ENCODE measurements around the gene WASF2.

The WASF2 gene

DNA sequence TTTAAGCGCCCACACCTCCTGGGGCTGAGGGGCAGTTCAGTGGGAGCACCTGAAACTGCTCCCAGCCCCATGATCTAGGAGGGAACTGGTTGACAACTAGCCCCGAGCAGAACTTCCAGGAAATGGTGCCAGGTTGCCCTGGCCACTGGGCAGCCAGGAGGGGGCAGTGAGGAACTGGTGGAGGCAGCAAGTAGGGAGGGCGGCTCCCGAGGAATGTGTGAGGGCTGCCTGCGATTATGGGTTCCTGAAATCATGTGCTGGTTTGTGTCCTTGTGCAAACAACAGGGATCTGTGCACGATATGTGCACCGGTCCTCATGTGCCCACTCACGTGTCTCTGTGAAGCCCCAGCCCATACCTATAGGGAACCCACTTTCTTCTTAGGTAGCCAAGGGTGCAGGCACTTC lies 87.6 kb downstream of the WASF2 start:
- Histone ChIP-seq H2BK5ac (ENCODE audit: low read depth, low read length, poor library complexity) (no peak overlapping the region), H3K27me3 (ENCODE audit: insufficient read depth, low read length) (no peaks in the 10 kb centered on the region), H2AFZ (ENCODE audit: insufficient read depth, low read length, poor library complexity) (no peak overlapping the region), H3K4me1 (ENCODE audit: control insufficient read depth in 1 of 2, insufficient read depth in 2 of 2, low read length in 2 of 2) (peaks cover 11 to 23% of the 10 kb centered on the region in 2 experiments), H4K8ac (ENCODE audit: low read depth, low read length) (peak overlapping the region; percentile 19), H2BK12ac (ENCODE audit: low read length) (no peak overlapping the region), H3K9ac (ENCODE audit: low read length) (no peak overlapping the region), H4K91ac (ENCODE audit: low read depth, low read length) (peak overlapping the region; percentile 16), H3K4me2 (ENCODE audit: low read length) (no peak overlapping the region), H3K27ac (ENCODE audit: low read depth, low read length) (no peak overlapping the region), H3K9me3 (ENCODE audit: insufficient read depth, low read depth, low read length) (peaks cover 4% of the 10 kb centered on the region), H2BK120ac (ENCODE audit: insufficient read depth, low read length, poor library complexity) (no peak overlapping the region), H3K36me3 (ENCODE audit: control insufficient read depth in 1 of 2, insufficient read depth in 2 of 2, low read length in 2 of 2) (peaks cover 5 to 6% of the 10 kb centered on the region in 2 experiments), H3K18ac (ENCODE audit: low read length) (no peak overlapping the region), H3K23ac (ENCODE audit: low read length) (no peak overlapping the region), H3K79me2 (ENCODE audit: control insufficient read depth, insufficient read depth, low read length, poor library complexity) (no peaks in the 10 kb centered on the region), H2AK5ac (ENCODE audit: low read length) (no peak overlapping the region), H3K4ac (ENCODE audit: low read depth, low read length) (no peak overlapping the region), H3K14ac (ENCODE audit: low read length) (no peak overlapping the region), H4K12ac (ENCODE audit: low read depth, low read length) (no peak overlapping the region), H3K79me1 (ENCODE audit: low read length) (peaks cover 4% of the 10 kb centered on the region), H3K4me3 (ENCODE audit: low read depth, low read length) (no peak overlapping the region)
- no CpG with 5 or more reads among the region's 8 CpGs for WGBS (ENCODE audit: extremely low coverage, insufficient coverage, insufficient read length)
- peak in 1 of 2 donors; percentile 33 for DNase-seq

DNA sequence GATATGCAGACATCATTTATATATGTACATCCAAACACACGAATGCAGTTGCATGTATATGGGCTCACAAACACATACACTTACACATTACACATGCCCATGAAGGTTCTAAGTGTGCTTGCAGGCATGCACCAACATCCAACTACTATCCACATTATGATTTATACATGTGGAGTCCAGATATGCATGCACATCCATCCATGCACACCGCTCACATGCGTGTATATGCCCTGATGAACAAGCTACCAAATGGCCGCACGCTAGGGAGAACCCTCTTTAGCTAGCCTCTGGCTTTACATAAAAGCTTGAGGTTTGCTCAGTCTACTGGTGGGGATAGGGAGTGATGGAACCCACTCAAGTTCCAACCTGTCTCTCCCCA lies 89.0 kb downstream of the WASF2 start:
- no peak overlapping the region for H3K18ac ChIP-seq (ENCODE audit: low read length)
- H2BK120ac ChIP-seq (ENCODE audit: insufficient read depth, low read length, poor library complexity): no peak overlapping the region
- no peak for DNase-seq
- no peak overlapping the region for H3K23ac ChIP-seq (ENCODE audit: low read length)
- no peak overlapping the region for H3K14ac ChIP-seq (ENCODE audit: low read length)
- no peak overlapping the region for H3K27ac ChIP-seq (ENCODE audit: low read depth, low read length)
- H4K8ac ChIP-seq (ENCODE audit: low read depth, low read length): no peak overlapping the region
- H4K12ac ChIP-seq (ENCODE audit: low read depth, low read length): no peak overlapping the region
- H3K9me3 ChIP-seq (ENCODE audit: insufficient read depth, low read depth, low read length): peaks cover 4% of the 10 kb centered on the region
- H3K4me3 ChIP-seq (ENCODE audit: low read depth, low read length): no peak overlapping the region
- H3K27me3 ChIP-seq (ENCODE audit: insufficient read depth, low read length): no peaks in the 10 kb centered on the region
- H2BK5ac ChIP-seq (ENCODE audit: low read depth, low read length, poor library complexity): no peak overlapping the region
- H3K36me3 ChIP-seq (ENCODE audit: control insufficient read depth in 1 of 2, insufficient read depth in 2 of 2, low read length in 2 of 2): no peaks in the 10 kb centered on the region
- H2AFZ ChIP-seq (ENCODE audit: insufficient read depth, low read length, poor library complexity): no peak overlapping the region
- no peak overlapping the region for H2AK5ac ChIP-seq (ENCODE audit: low read length)
- H3K4me2 ChIP-seq (ENCODE audit: low read length): no peak overlapping the region
- H2BK12ac ChIP-seq (ENCODE audit: low read length): no peak overlapping the region
- no peaks in the 10 kb centered on the region for H3K79me2 ChIP-seq (ENCODE audit: control insufficient read depth, insufficient read depth, low read length, poor library complexity)
- H3K9ac ChIP-seq (ENCODE audit: low read length): no peak overlapping the region
- peaks cover 4% of the 10 kb centered on the region for H3K79me1 ChIP-seq (ENCODE audit: low read length)
- H3K4ac ChIP-seq (ENCODE audit: low read depth, low read length): no peak overlapping the region
- whole genome bisulfite sequencing (ENCODE audit: extremely low coverage, insufficient coverage, insufficient read length): no CpG with 5 or more reads among the region's 5 CpGs
- peaks cover 11 to 20% of the 10 kb centered on the region in 2 experiments for H3K4me1 ChIP-seq (ENCODE audit: control insufficient read depth in 1 of 2, insufficient read depth in 2 of 2, low read length in 2 of 2)
- no peak overlapping the region for H4K91ac ChIP-seq (ENCODE audit: low read depth, low read length)

DNA sequence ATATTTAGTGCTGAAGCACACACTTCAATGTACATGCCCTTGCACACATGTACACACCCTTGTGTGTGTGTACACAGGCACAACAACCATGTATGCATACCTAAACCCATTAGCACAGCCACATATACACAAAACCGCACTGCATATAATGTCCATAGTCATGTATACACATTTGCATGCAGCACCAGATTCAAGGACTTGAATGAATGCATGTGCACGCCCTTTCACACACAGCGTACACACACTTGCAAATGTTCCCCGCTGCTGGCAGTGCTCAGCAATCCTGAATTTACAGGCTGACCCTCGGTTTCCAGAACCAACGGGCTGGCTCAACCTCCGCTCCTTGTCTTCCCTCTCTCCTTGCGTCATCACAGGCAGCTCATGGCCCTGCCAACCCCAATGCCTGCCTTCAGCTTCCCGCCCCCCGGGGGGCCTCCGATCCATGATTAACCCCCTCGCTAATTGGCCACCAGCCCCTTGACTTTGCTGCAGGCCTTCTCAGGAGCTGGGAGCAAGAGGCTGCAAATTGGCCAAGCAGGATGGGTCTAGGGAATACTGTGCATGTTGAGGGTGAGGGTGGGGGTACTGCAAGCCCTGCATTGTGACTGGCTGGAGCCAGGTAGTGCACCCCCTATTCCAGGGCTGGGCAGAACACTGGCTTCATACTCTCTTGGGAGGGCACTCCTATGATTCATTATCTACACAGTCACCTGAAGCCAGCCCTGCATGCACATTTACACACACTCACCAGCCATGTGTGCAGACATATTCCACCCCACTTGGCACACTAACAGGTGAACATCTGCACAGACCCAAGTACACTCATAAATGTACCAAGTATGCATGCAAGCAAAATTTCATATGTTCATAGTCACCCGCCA lies 89.6 kb downstream of the WASF2 start:
- Histone ChIP-seq H3K4ac (ENCODE audit: low read depth, low read length) (no peak overlapping the region), H3K4me1 (ENCODE audit: control insufficient read depth in 1 of 2, insufficient read depth in 2 of 2, low read length in 2 of 2) (peaks cover 11 to 18% of the 10 kb centered on the region in 2 experiments), H2BK120ac (ENCODE audit: insufficient read depth, low read length, poor library complexity) (no peak overlapping the region), H2BK5ac (ENCODE audit: low read depth, low read length, poor library complexity) (no peak overlapping the region), H3K79me2 (ENCODE audit: control insufficient read depth, insufficient read depth, low read length, poor library complexity) (no peaks in the 10 kb centered on the region), H2AK5ac (ENCODE audit: low read length) (no peak overlapping the region), H3K27ac (ENCODE audit: low read depth, low read length) (no peak overlapping the region), H3K23ac (ENCODE audit: low read length) (no peak overlapping the region), H3K9ac (ENCODE audit: low read length) (no peak overlapping the region), H3K4me3 (ENCODE audit: low read depth, low read length) (no peak overlapping the region), H4K91ac (ENCODE audit: low read depth, low read length) (no peak overlapping the region), H3K9me3 (ENCODE audit: insufficient read depth, low read depth, low read length) (peaks cover 4% of the 10 kb centered on the region), H3K14ac (ENCODE audit: low read length) (no peak overlapping the region), H3K36me3 (ENCODE audit: control insufficient read depth in 1 of 2, insufficient read depth in 2 of 2, low read length in 2 of 2) (no peaks in the 10 kb centered on the region), H3K79me1 (ENCODE audit: low read length) (peaks cover 4% of the 10 kb centered on the region), H2AFZ (ENCODE audit: insufficient read depth, low read length, poor library complexity) (no peak overlapping the region), H2BK12ac (ENCODE audit: low read length) (no peak overlapping the region), H4K12ac (ENCODE audit: low read depth, low read length) (no peak overlapping the region), H3K27me3 (ENCODE audit: insufficient read depth, low read length) (no peaks in the 10 kb centered on the region), H4K8ac (ENCODE audit: low read depth, low read length) (no peak overlapping the region), H3K4me2 (ENCODE audit: low read length) (no peak overlapping the region), H3K18ac (ENCODE audit: low read length) (no peak overlapping the region)
- WGBS (ENCODE audit: extremely low coverage, insufficient coverage, insufficient read length): no CpG with 5 or more reads among the region's 13 CpGs
- DNase-seq: no peak

DNA sequence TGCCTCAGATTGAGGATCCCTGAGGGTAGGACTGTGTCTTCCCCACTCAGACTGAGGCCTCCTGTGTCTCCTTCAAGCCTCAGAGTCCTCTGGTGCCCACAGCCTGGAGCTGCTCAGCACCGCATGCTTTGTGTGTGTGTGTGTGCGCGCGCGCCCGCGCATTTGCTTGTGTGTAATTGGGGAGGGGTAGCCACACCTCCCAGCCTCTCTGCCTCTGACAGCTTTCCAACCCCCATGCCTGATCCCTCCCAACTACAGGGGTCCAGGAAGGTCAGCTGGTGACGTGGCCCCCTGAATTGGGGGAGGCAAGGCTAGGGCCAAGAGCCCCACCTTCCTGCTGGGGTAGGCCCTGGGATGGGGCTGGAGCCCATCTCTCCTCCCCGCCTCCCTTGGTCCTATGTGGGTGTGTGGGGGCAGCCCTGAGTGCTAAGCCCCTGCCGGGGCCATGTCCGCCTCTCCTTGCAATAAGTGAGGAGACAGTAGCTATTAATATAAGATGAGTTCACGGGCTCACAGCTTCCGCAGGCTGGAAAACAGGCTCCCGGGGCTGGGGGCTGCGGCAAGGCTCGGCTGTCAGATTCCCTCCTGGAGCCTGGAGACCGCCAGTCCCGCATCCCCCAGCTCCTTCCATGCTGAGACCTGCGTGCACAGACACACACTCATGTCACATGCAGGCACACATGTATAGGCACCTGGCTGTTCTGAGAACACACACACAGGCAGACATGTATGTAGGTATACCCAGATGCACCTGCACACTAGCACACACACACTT lies 90.5 kb downstream of the WASF2 start:
- Histone ChIP-seq H3K9me3 (ENCODE audit: insufficient read depth, low read depth, low read length) (peaks cover 4% of the 10 kb centered on the region), H2BK5ac (ENCODE audit: low read depth, low read length, poor library complexity) (no peak overlapping the region), H3K9ac (ENCODE audit: low read length) (no peak overlapping the region), H4K12ac (ENCODE audit: low read depth, low read length) (no peak overlapping the region), H3K14ac (ENCODE audit: low read length) (no peak overlapping the region), H3K27me3 (ENCODE audit: insufficient read depth, low read length) (no peaks in the 10 kb centered on the region), H3K4me1 (ENCODE audit: control insufficient read depth in 1 of 2, insufficient read depth in 2 of 2, low read length in 2 of 2) (peaks cover 8 to 12% of the 10 kb centered on the region in 2 experiments), H3K4me2 (ENCODE audit: low read length) (no peak overlapping the region), H2BK120ac (ENCODE audit: insufficient read depth, low read length, poor library complexity) (no peak overlapping the region), H3K79me1 (ENCODE audit: low read length) (no peaks in the 10 kb centered on the region), H3K79me2 (ENCODE audit: control insufficient read depth, insufficient read depth, low read length, poor library complexity) (no peaks in the 10 kb centered on the region), H2AFZ (ENCODE audit: insufficient read depth, low read length, poor library complexity) (no peak overlapping the region), H3K4ac (ENCODE audit: low read depth, low read length) (no peak overlapping the region), H3K4me3 (ENCODE audit: low read depth, low read length) (no peak overlapping the region), H3K23ac (ENCODE audit: low read length) (no peak overlapping the region), H2AK5ac (ENCODE audit: low read length) (no peak overlapping the region), H4K91ac (ENCODE audit: low read depth, low read length) (no peak overlapping the region), H3K36me3 (ENCODE audit: control insufficient read depth in 1 of 2, insufficient read depth in 2 of 2, low read length in 2 of 2) (no peaks in the 10 kb centered on the region), H4K8ac (ENCODE audit: low read depth, low read length) (no peak overlapping the region), H2BK12ac (ENCODE audit: low read length) (no peak overlapping the region), H3K27ac (ENCODE audit: low read depth, low read length) (no peak overlapping the region), H3K18ac (ENCODE audit: low read length) (no peak overlapping the region)
- no CpG with 5 or more reads among the region's 19 CpGs for WGBS (ENCODE audit: extremely low coverage, insufficient coverage, insufficient read length)
- no peak for DNase-seq

Measured in trophoblast cell (in vitro differentiated cells and primary cell).